H1 (cell line): Measurements from ENCODE around the gene MKNK2. TPM values are rescaled to one million over a fixed set of nuclear protein-coding genes. Genes with fewer than 3 reads are reported as not detected.
A peak's percentile ranks its signal among the peaks of the same experiment; 100 is the strongest.

Experiments used
- CTCF ChIA-PET: fragments of 300-600 bp; sonication (Branson Sonifier 250); formaldehyde crosslinking; loops from one replicate; lab custom pipeline; 2021; ENCODE audit not compliant: partially characterized antibody; lab: Charles Lee
- POLR2A ChIA-PET: fragments of 300-600 bp; sonication (Branson Sonifier 250); formaldehyde crosslinking; loops from one replicate; lab custom pipeline; 2021; ENCODE audit warnings: inconsistent platforms; ENCODE audit not compliant: partially characterized antibody; lab: Charles Lee
- DNase-seq, 2 experiments: peaks; one replicate each; pipeline versions ENCODE4 v3.0.0 to v3.0.0-alpha.2; 2010 to 2022; ENCODE audit warnings: low spot score in 2 of 2, low read depth in 1 of 2, mixed read lengths in 1 of 2
- FAIRE-seq: peaks from 2 replicates; lab custom pipeline; 2011; peaks lifted over from hg19 to GRCh38; lab: Jason Lieb, UNC
- H2AFZ ChIP-seq: 2 replicates; pipeline ENCODE4 v1.8.1; 2012; ENCODE audit warnings: low read length, inconsistent platforms
- H2AK5ac ChIP-seq: 2 replicates; pipeline ENCODE4 v1.6.1; 2013; ENCODE audit warnings: low read depth, low read length
- H2BK120ac ChIP-seq: replicated peaks from 2 replicates; pipeline ENCODE3; 2013; ENCODE audit warnings: low read depth, low read length, inconsistent platforms
- H2BK12ac ChIP-seq: 2 replicates; pipeline ENCODE4 v1.6.1; 2013; ENCODE audit warnings: low read depth, low read length
- H2BK15ac ChIP-seq: 2 replicates; pipeline ENCODE4 v1.6.1; 2013; ENCODE audit warnings: low read length
- H2BK20ac ChIP-seq: 2 replicates; pipeline ENCODE4 v1.6.1; 2013; ENCODE audit warnings: low read length
- H2BK5ac ChIP-seq: 2 replicates; pipeline ENCODE4 v1.6.1; 2013; ENCODE audit warnings: low read depth, low read length
- H3K14ac ChIP-seq: 2 replicates; pipeline ENCODE4 v1.6.1; 2013; ENCODE audit warnings: inconsistent platforms; ENCODE audit not compliant: insufficient read length
- H3K18ac ChIP-seq: 2 replicates; pipeline ENCODE4 v1.6.1; 2013; ENCODE audit warnings: low read length; ENCODE audit errors: extremely low read depth
- H3K23ac ChIP-seq: 2 replicates; pipeline ENCODE4 v1.6.1; 2013; ENCODE audit warnings: inconsistent platforms; ENCODE audit not compliant: insufficient read length
- H3K23me2 ChIP-seq: 2 replicates; pipeline ENCODE4 v1.6.1; 2013; ENCODE audit warnings: low read depth, low read length
- H3K27ac ChIP-seq: 2 replicates; pipeline ENCODE4 v1.6.1; 2011; ENCODE audit warnings: low read depth, low read length, inconsistent platforms
- H3K27me3 ChIP-seq, 4 experiments: replicated peaks in 1 of 4; 1 replicate in 1 of 4; 2 replicates in 3 of 4; pipeline versions ENCODE4 v1.6.1 to v1.8.1; 2011 to 2013; ENCODE audit warnings: low read length in 3 of 4, mild to moderate bottlenecking in 3 of 4, inconsistent platforms in 2 of 4, mixed read lengths in 2 of 4, moderate library complexity in 1 of 4; ENCODE audit not compliant: control insufficient read depth in 3 of 4, insufficient read depth in 3 of 4; ENCODE audit errors: extremely low read depth in 1 of 4
- H3K36me3 ChIP-seq, 4 experiments: 2 replicates each; pipeline versions ENCODE4 v1.6.1 to v1.8.1; 2011 to 2013; ENCODE audit warnings: mild to moderate bottlenecking in 4 of 4, low read length in 3 of 4, moderate library complexity in 2 of 4, control low read depth in 1 of 4, inconsistent platforms in 1 of 4; ENCODE audit not compliant: insufficient read depth in 4 of 4, control insufficient read depth in 2 of 4
- H3K4ac ChIP-seq: replicated peaks from 2 replicates; pipeline ENCODE3; 2013; ENCODE audit warnings: low read length, low read depth, mixed read lengths, inconsistent platforms; ENCODE audit not compliant: insufficient read length
- H3K4me1 ChIP-seq, 4 experiments: replicated peaks in 1 of 4; 1 replicate in 1 of 4; 2 replicates in 3 of 4; pipeline versions ENCODE4 v1.6.1 to v1.8.1; 2011 to 2013; ENCODE audit warnings: low read length in 3 of 4, inconsistent platforms in 2 of 4, mixed read lengths in 1 of 4; ENCODE audit not compliant: insufficient read depth in 4 of 4, control insufficient read depth in 3 of 4
- H3K4me2 ChIP-seq, 2 experiments: 2 replicates each; pipeline versions ENCODE4 v1.6.1 to v1.8.1; 2011 to 2013; ENCODE audit warnings: low read depth in 2 of 2, low read length in 2 of 2, control low read depth in 1 of 2, inconsistent platforms in 1 of 2, mild to moderate bottlenecking in 1 of 2; ENCODE audit not compliant: insufficient read depth in 1 of 2
- H3K4me3 ChIP-seq, 4 experiments: fragments of 200-600, 300-600 bp in 1 of 4; sonication (generic), shearing (Covaris generic), sonication (Bioruptor Twin) in 1 of 4; 2 replicates each; pipeline versions ENCODE4 v1.5.1 to v1.8.1; 2011 to 2016; ENCODE audit warnings: low read length in 4 of 4, low read depth in 3 of 4, control low read depth in 2 of 4, inconsistent platforms in 2 of 4, mild to moderate bottlenecking in 2 of 4, mixed read lengths in 1 of 4, moderate library complexity in 1 of 4; ENCODE audit not compliant: insufficient read depth in 2 of 4; ENCODE audit errors: extremely low read depth in 1 of 4
- H3K56ac ChIP-seq: replicated peaks from 2 replicates; pipeline ENCODE3; 2013; ENCODE audit warnings: low read depth, mild to moderate bottlenecking, mixed read lengths, low read length, inconsistent platforms; ENCODE audit not compliant: insufficient read length
- H3K79me1 ChIP-seq: 2 replicates; pipeline ENCODE4 v1.6.1; 2013; ENCODE audit warnings: low read depth, low read length, control low read depth
- H3K79me2 ChIP-seq, 2 experiments: 2 replicates each; pipeline versions ENCODE4 v1.6.1 to v1.8.1; 2012 to 2013; ENCODE audit warnings: low read length in 2 of 2, mild to moderate bottlenecking in 2 of 2, inconsistent platforms in 1 of 2; ENCODE audit not compliant: insufficient read depth in 2 of 2, control insufficient read depth in 1 of 2
- H3K9ac ChIP-seq, 4 experiments: replicated peaks in 1 of 4; 1 replicate in 1 of 4; 2 replicates in 3 of 4; pipeline versions ENCODE4 v1.6.1 to v1.8.1; 2011 to 2013; ENCODE audit warnings: low read depth in 3 of 4, low read length in 3 of 4, control low read depth in 2 of 4, mild to moderate bottlenecking in 2 of 4, moderate library complexity in 2 of 4, inconsistent platforms in 1 of 4; ENCODE audit errors: extremely low read depth in 1 of 4
- H3K9me3 ChIP-seq, 2 experiments: 2 replicates each; pipeline versions ENCODE4 v1.6.1 to v1.8.1; 2012 to 2013; ENCODE audit warnings: mild to moderate bottlenecking in 2 of 2, moderate library complexity in 2 of 2, control low read depth in 1 of 2, inconsistent platforms in 1 of 2, low read depth in 1 of 2, low read length in 1 of 2, mixed read lengths in 1 of 2; ENCODE audit not compliant: insufficient read depth in 2 of 2
- H4K20me1 ChIP-seq, 2 experiments: replicated peaks in 1 of 2; 2 replicates each; pipeline versions ENCODE3 to v1.8.1; 2011 to 2013; ENCODE audit warnings: inconsistent platforms in 2 of 2, low read length in 2 of 2, mild to moderate bottlenecking in 1 of 2; ENCODE audit not compliant: insufficient read depth in 2 of 2, control insufficient read depth in 1 of 2
- H4K5ac ChIP-seq: 2 replicates; pipeline ENCODE4 v1.6.1; 2013; ENCODE audit warnings: low read length, low read depth, mixed read lengths, inconsistent platforms; ENCODE audit not compliant: insufficient read length
- H4K8ac ChIP-seq: 2 replicates; pipeline ENCODE4 v1.8.0; 2013; ENCODE audit warnings: mild to moderate bottlenecking, moderate library complexity, low read length, inconsistent platforms; ENCODE audit not compliant: insufficient read depth; ENCODE audit errors: extremely low read depth
- H4K91ac ChIP-seq: replicated peaks from 2 replicates; pipeline ENCODE3; 2013; ENCODE audit warnings: low read length, mixed read lengths, inconsistent platforms; ENCODE audit not compliant: insufficient read length
- GTF2F1 ChIP-seq: IDR thresholded peaks from 2 replicates; pipeline ENCODE4 v1.6.1; 2012; ENCODE audit warnings: low read depth, low read length, improper control_type of control experiment, borderline replicate concordance
- KDM4A ChIP-seq: IDR thresholded peaks from one replicate; pipeline ENCODE4 v1.7.1; 2012; ENCODE audit warnings: low read depth, mild to moderate bottlenecking, moderate library complexity, low read length, inconsistent platforms; ENCODE audit not compliant: severe bottlenecking
- WGBS, 2 experiments: shearing (Covaris generic) in 1 of 2; methylation state at CpG; one replicate each; pipeline versions ENCODE4 v1.1.6 to v1.1.7; 2013 to 2015; ENCODE audit warnings: low lambda C conversion rate in 2 of 2, mixed read lengths in 2 of 2, inconsistent platforms in 1 of 2, low coverage in 1 of 2, missing lambda C conversion rate in 1 of 2; ENCODE audit not compliant: insufficient replicate concordance in 2 of 2, insufficient coverage in 1 of 2, insufficient read length in 1 of 2; ENCODE audit errors: extremely low coverage in 1 of 2, missing lambda C conversion rate in 1 of 2; 5-methylcytosine and 5-hydroxymethylcytosine counted together
- polyA plus RNA-seq, 7 experiments: library from polyadenylated mRNA; depleted of rRNA in 3 of 7; stranded (reverse) in 5 of 7; unstranded in 2 of 7; fragments of >200 nt in 5 of 7; fragments of 200-250 nt in 2 of 7; gene quantifications; 1 replicate in 5 of 7; 2 replicates in 1 of 7; 4 replicates in 1 of 7; pipeline versions ENCODE4 v1.2.1 to v1.2.3, GENCODE V29; 2011 to 2013; ENCODE audit warnings: missing spikeins in 2 of 7, mixed read lengths in 2 of 7
- total RNA-seq: library from RNA; stranded (reverse); fragmentation: NEBNext Ultra II Directional; extraction: Animal tissue kit (Norgen Biotek cat#: 25700); gene quantifications from 2 replicates; pipeline ENCODE4 v1.2.1, GENCODE V29; 2021

MKNK2 gene
- total and polyA plus RNA-seq, 2 of the 8 experiments (the other 6 are each of a cell fraction or from before 2014, with no cell fraction given): 163 to 166 TPM

DNA sequence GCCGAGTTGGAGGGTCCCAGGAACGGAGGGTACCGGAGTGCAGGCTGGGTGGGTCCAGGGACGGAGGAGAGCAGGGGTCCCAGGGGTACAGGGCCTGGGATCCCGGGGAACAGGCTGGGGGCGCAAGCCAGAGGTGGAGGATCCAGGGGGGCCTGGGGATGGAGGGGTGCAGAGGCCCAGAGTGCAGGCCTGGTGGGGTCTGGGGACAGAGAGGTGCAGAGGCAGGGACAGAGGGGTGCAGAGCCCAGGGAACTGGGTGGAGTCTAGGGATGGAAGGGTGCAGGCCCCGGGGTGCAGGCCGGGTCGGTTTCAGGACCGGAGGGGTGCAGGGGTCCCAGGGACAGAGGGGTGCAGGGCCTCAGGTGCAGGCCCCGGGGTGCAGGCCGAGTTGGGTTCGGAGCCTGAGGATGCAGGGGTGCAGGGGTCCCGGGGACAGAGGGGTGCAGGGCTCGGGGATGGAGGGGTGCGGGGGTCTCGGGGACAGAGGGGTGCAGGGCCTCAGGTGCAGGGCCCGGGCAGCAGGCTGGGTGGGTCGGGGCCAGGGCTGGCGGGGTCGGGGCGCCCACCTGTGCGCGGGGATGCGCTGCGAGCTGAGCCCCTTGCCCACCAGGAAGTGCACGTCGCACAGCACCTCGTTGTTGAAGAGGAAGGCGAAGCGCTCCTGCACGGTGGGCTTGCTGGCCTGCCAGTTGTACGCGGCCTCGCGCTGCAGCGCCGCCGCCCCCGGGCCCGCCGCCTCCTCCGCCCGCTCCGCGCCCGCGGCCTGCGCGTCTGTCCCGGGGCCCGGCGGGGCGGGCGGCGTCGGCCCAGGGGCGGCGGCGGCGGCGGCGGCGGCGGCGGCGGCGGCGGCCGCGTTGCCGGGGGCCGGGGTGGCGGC, 36.1 kb downstream of the MKNK2 start:
- POLR2A ChIA-PET: interaction anchor here (1.8 kb wide), 1 partner anchor 46 kb away, joined by 5 read pairs; no protein-coding TSS in a partner anchor
- Histone ChIP-seq H3K79me2 (no peaks in the 10 kb centered on the region; a peak in 1 of 4 replicates), H4K91ac (peak overlapping the region; percentile 85)

More for the DNA sequence above, 36.1 kb downstream of the MKNK2 start:
- FAIRE-seq (no peak), DNase-seq (no peak)
- Histone ChIP-seq H2BK15ac (no peak overlapping the region), H2BK12ac (no peak overlapping the region), H3K36me3 (no peaks in the 10 kb centered on the region; a peak in 1 of 8 replicates), H3K4me2 (peak overlapping the region; percentile 80 to 85), H3K4me1 (peaks cover 0 to 15% (median 4%) of the 10 kb centered on the region in 4 experiments; a peak in 5 of 7 replicates), H2BK5ac (peak overlapping the region; percentile 71; the same call in 1 of the 2 replicates), H3K27me3 (no peaks in the 10 kb centered on the region), H2AK5ac (no peak overlapping the region), H4K8ac (peak overlapping the region; percentile 79; the same call in 1 of the 2 replicates), H3K56ac (no peak overlapping the region), H3K4ac (no peak overlapping the region), H3K9me3 (no peaks in the 10 kb centered on the region; a peak in 1 of 4 replicates), H3K23ac (no peak overlapping the region), H2BK20ac (no peak overlapping the region), H3K27ac (no peak overlapping the region), H3K9ac (peak overlapping the region; percentile 49 to 85 (median 78); a peak in 6 of 7 replicates), H4K5ac (no peak overlapping the region), H3K79me1 (peaks cover 4% of the 10 kb centered on the region; the same call in 1 of the 2 replicates), H2AFZ (no peak overlapping the region), H3K18ac (no peak overlapping the region; the same call in 1 of the 2 replicates), H3K23me2 (peaks cover 7% of the 10 kb centered on the region; the same call in 1 of the 2 replicates), H4K20me1 (peaks cover 10 to 16% of the 10 kb centered on the region in 2 experiments), H3K4me3 (peak overlapping the region; percentile 49 to 79 (median 62)), H3K14ac (no peak overlapping the region), H2BK120ac (no peak overlapping the region)
- 80% methylated on average over 1 of the region's 74 CpGs; no CpG with 5 or more reads in 1 of the 2 experiments for WGBS, 2 experiments
- CTCF ChIA-PET: no interaction called here
- TF ChIP-seq GTF2F1 (no peak), KDM4A (peak; percentile 34)
- TF ChIP-seq, all 59 proteins: peak for 1
